Testis (tissue), 2 donors: ENCODE data around the gene GRAPL.
"Not testable (repeated sequence)": the region's sequence is repeated elsewhere in the genome, so short reads cannot be mapped to it uniquely, and the experiment has no call there.

ENCODE experiments used
- CTCF ChIP-seq, 3 experiments: fragments of 450-650 bp in 2 of 3; fragments of 200-600 bp in 1 of 3; sonication (generic) in 1 of 3; IDR thresholded peaks; one replicate each; pipeline ENCODE4 v1.5.1; 2016 to 2019; ENCODE audit warnings: antibody characterized with exemption in 3 of 3, mild to moderate bottlenecking in 2 of 3, moderate library complexity in 1 of 3
- POLR2A ChIP-seq: fragments of 450-650 bp; IDR thresholded peaks from one replicate; pipeline ENCODE4 v1.6.1; 2017; ENCODE audit warnings: antibody characterized with exemption, mild to moderate bottlenecking, moderate library complexity

- TF ChIP-seq POLR2A; CTCF (IDR thresholded peaks at IDR 0.05): not testable (repeated sequence)
Measured at GRCh38 chr17:19161308-19162107, 34.1 kb downstream of the GRAPL start.
